Liver (tissue), 3 donors: ENCODE measurements around the gene VSNL1.

ENCODE experiments used
- HNF4G ChIP-seq: IDR thresholded peaks from 2 replicates; pipeline ENCODE4 v1.6.1; 2016; ENCODE audit warnings: antibody characterized with exemption
- RAD21 ChIP-seq, 2 donors: IDR thresholded peaks; 2 replicates each; pipeline ENCODE4 v1.6.1; 2016; ENCODE audit warnings: antibody characterized with exemption in 2 of 2, mild to moderate bottlenecking in 2 of 2
- RXRA ChIP-seq, 2 donors: IDR thresholded peaks; 2 replicates each; pipeline ENCODE4 v1.6.1; 2017 to 2018; ENCODE audit warnings: antibody characterized with exemption in 2 of 2, mild to moderate bottlenecking in 1 of 2
- SP1 ChIP-seq: IDR thresholded peaks from 2 replicates; pipeline ENCODE4 v1.6.1; 2018; ENCODE audit warnings: antibody characterized with exemption, mild to moderate bottlenecking
- YY1 ChIP-seq: IDR thresholded peaks from 2 replicates; pipeline ENCODE4 v1.6.1; 2016; ENCODE audit warnings: antibody characterized with exemption, mild to moderate bottlenecking
- TF ChIP-seq, protein P1 (sequence below): fragments of 150-350 bp; IDR thresholded peaks from 2 replicates; pipeline ENCODE4 v1.5.1; 2017; ENCODE audit warnings: improper control_type of control experiment, low read depth, low read length; ENCODE audit not compliant: missing input control
- TF ChIP-seq, protein P2 (sequence below): IDR thresholded peaks from 2 replicates; pipeline ENCODE4 v1.6.1; 2016; ENCODE audit warnings: antibody characterized with exemption
- TF ChIP-seq, protein P3 (sequence below): IDR thresholded peaks from 2 replicates; pipeline ENCODE4 v1.6.1; 2016; ENCODE audit warnings: antibody characterized with exemption, mild to moderate bottlenecking
- TF ChIP-seq, protein P4 (sequence below): IDR thresholded peaks from 2 replicates; pipeline ENCODE4 v1.6.1; 2016; ENCODE audit warnings: antibody characterized with exemption
- donor health status: healthy.
- donor health status: healthy.

DNA sequence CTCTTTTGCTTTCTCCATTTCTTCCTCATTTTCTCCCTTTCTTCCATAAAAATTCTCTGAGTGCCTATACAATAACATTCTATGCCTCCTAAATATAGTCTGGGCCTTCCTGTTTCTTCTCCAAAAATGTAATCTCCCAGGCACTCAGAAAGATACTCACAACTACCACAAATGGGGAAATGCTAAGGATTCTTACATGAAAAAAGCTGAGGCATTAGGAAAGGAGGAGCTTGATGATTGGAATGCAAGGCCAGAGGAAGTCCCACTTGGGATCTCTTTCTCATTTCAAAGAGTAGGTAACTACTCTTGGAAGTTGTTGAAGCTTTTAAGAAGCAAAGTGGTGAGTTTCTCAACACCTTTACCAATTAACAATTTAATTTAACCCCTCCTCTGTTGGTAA, 3.4 kb downstream of the VSNL1 start:
- TF ChIP-seq, protein P1, sequence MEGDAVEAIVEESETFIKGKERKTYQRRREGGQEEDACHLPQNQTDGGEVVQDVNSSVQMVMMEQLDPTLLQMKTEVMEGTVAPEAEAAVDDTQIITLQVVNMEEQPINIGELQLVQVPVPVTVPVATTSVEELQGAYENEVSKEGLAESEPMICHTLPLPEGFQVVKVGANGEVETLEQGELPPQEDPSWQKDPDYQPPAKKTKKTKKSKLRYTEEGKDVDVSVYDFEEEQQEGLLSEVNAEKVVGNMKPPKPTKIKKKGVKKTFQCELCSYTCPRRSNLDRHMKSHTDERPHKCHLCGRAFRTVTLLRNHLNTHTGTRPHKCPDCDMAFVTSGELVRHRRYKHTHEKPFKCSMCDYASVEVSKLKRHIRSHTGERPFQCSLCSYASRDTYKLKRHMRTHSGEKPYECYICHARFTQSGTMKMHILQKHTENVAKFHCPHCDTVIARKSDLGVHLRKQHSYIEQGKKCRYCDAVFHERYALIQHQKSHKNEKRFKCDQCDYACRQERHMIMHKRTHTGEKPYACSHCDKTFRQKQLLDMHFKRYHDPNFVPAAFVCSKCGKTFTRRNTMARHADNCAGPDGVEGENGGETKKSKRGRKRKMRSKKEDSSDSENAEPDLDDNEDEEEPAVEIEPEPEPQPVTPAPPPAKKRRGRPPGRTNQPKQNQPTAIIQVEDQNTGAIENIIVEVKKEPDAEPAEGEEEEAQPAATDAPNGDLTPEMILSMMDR = no peak
- TF ChIP-seq RAD21 (IDR thresholded peaks at IDR 0.05) (no peak), RXRA (IDR thresholded peaks at IDR 0.05) (no peak), SP1 (no peak), YY1 (no peak), HNF4G (no peak)
- TF ChIP-seq, protein P2, sequence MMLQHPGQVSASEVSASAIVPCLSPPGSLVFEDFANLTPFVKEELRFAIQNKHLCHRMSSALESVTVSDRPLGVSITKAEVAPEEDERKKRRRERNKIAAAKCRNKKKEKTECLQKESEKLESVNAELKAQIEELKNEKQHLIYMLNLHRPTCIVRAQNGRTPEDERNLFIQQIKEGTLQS = no peak
- TF ChIP-seq, protein P3, sequence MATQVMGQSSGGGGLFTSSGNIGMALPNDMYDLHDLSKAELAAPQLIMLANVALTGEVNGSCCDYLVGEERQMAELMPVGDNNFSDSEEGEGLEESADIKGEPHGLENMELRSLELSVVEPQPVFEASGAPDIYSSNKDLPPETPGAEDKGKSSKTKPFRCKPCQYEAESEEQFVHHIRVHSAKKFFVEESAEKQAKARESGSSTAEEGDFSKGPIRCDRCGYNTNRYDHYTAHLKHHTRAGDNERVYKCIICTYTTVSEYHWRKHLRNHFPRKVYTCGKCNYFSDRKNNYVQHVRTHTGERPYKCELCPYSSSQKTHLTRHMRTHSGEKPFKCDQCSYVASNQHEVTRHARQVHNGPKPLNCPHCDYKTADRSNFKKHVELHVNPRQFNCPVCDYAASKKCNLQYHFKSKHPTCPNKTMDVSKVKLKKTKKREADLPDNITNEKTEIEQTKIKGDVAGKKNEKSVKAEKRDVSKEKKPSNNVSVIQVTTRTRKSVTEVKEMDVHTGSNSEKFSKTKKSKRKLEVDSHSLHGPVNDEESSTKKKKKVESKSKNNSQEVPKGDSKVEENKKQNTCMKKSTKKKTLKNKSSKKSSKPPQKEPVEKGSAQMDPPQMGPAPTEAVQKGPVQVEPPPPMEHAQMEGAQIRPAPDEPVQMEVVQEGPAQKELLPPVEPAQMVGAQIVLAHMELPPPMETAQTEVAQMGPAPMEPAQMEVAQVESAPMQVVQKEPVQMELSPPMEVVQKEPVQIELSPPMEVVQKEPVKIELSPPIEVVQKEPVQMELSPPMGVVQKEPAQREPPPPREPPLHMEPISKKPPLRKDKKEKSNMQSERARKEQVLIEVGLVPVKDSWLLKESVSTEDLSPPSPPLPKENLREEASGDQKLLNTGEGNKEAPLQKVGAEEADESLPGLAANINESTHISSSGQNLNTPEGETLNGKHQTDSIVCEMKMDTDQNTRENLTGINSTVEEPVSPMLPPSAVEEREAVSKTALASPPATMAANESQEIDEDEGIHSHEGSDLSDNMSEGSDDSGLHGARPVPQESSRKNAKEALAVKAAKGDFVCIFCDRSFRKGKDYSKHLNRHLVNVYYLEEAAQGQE = no peak
- TF ChIP-seq, protein P4, sequence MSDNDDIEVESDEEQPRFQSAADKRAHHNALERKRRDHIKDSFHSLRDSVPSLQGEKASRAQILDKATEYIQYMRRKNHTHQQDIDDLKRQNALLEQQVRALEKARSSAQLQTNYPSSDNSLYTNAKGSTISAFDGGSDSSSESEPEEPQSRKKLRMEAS = no peak
